SW480 (cell line): ENCODE data around the gene GMPPA.

Source experiments
- DNase-seq: peaks from one replicate; pipeline ENCODE4 v3.0.0-alpha.2; 2016; ENCODE audit warnings: low spot score

The GMPPA gene

DNA sequence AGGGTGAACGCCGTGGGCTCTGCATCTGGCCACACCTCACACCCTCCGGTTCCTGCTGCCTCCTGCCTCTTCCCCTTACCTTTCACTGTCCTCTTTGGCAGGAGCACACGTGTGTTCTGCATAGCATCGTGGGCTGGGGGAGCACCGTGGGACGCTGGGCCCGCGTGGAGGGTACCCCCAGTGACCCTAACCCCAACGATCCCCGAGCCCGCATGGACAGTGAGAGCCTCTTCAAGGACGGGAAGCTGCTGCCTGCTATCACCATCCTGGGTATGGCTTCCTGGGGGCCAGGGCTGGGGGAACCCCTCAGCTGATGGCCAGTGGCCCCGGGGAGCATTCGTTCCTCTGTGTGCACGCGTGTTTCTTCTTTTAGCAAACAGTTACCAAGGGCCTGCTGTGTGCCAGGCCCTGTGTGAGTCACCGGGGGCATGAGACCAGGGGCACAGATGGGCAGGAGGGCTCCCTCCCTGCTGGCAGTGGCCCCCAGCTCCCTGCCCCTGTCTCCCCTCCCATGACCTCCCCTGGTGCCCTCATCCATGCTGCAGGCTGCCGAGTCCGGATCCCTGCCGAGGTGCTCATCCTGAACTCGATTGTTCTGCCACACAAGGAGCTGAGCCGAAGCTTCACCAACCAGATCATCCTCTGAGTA is 7.6 kb downstream of the GMPPA start:
- DNase-seq: no peak

DNA sequence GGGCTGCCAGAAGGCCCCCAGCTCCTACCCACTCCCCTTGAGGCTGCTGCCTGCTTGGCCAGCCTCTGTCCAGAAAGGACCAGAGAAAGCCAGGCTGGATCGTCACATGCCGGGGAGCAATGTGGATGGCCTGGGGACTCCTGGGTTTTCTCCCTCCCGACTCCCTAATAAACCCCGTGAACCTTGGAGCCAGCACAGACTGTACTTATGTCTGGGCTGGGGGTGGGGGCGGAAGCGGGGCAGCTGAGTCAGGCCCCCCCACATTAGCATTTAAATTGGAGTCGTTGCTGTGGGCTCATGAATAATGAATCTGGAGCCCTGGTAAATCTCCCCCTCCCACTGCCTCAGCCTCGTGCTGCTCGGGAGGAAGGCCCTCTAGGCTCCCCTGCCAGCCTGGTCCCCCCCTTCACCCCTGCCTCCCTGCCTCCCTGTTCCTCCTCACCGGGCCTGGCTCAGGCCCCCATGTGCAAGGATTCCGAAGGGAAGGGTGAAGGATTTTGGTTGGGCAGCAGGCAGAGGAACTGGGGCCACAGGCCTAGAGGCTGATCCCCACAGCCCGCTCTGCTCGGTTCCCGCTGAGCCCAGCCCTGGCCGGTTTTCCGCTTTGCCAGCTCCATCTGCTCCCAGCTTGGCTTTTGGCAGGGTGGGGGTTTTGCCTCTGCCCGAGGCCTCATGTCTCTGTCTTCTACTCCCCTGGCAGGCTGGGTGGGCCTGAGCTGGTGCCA is 8.3 kb downstream of the GMPPA start:
- DNase-seq: no peak

DNA sequence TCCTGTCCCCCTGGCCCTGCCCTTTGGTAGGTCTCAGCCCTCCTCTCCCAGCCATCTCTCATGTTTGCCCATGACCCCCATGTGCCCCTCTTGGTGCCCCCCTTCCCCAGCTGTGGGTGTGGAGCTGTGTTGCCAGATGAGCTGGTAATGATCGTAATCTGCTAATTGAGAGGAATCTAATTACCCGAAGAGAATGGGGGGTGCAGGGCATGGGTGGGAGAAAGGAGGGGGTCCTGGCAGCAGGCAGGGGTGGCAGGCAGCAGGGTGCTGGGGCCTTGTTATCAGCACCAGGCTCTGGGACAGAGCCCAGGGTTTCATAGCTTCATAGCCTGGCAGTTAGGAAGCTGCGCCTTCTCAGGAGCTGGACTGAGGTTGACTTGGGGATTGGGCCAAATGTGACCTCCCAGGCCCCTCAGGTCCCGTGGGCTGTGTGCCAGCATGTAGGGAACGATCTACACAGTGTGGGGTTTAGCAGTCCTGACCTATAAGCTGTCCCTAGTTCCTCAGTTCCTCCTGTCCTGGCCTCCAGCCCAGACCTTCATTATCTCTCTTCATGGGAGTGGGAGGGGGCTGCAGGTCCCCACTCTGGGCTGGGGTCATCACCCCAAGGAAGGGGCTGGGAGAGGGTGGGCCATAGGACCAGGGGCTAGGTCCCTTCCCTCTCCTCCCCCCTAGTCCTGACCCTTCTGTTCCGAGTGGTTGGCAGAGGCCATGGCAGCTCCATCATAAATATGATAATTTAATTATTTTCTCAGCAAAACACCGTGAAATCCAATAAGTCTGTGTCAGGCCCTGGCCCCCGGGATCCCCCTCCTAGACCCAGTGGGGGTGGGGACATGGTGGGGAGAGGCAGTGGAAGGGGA is 9.1 kb downstream of the GMPPA start:
- DNase-seq: no peak

DNA sequence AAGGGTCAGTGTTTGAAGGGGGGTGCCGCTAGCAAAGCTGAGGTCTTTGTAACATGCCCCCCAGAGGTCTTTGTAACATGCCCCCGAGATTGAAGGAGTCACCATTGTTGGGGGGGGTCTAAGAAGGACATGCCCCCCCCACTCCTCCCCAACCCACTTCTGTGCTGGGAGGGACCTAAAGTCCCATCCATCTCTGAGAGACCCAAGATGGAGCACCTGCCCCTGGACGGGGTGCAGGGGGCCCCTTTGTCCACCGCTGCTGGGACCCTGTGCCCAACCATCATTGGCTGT is 9.7 kb downstream of the GMPPA start:
- DNase-seq: no peak

DNA sequence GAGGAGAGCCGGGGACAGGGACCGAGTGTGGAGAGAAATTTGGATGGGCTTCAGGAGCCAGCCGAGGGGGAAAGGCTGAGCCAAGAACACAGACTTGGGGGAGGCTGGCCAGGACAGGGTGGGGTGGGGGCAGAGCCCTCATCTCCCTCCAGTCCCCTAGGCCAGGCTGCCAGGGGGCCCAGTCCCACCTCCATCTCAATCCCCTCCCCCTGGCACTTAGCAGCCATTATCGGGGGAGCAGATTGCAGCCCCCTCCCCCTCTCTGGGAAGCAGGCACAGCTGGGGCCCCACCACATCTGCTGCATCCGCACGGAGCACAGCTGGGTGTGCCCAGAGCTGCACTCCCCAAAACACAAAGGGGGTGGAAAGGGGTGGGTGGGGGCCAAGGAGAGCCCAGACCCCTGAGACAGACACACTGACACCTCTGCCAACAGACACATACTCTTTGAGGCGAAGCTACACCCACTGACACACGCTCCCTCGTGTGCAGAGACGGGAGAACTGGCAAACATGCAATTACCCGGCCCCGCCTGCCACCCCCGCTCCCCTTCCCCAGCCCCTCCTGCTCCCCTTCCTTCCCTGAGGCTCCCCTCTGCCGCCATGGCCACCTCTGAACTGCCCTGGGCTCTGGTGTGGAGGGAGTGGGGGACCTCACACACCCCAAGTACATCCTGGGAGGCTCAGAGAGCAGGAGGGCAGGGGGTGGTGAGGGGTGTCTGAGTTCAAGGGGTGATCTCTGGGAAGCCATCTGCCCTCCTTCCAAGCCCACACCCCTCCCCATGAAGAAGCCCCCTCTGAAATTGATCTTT is 10.5 kb downstream of the GMPPA start:
- DNase-seq: no peak

GRCh38 chr2:219509780-219510511 is 11.3 kb downstream of the GMPPA start:
- peak; percentile 60 for DNase-seq

DNA sequence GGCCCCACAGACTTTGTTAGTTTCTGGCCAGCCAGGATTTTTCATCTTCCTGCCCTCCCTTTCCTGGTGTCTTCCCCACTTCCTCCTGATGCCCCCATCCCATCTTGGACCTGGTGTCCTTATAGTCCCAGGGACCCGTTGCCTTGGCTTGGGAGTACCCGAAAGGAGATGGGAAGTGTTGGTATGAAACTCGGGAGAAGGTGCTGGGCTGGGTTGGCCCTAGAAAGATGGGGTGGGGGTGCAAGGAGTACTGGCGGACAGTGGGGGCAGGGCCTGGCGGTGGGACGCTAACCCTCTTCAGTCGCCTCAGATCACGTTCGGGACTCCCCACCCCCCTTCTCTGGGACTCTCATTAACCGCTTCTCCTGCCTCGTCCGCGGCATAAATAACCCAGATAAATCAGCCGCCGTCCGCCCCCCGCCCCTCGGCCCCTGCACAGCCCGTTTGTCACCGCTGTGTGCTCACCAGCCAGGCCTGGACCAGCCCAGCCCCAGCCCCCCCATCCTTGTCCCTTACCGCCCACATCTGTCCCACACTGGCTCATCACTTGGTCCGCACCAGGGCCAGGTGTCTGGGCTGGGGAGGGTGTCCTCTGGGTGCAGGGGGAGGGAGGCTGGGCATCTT is 11.9 kb downstream of the GMPPA start:
- DNase-seq: no peak

- DNase-seq: no peak
Measured at GRCh38 chr2:219511547-219512325, 13.0 kb downstream of the GMPPA start.

GRCh38 chr2:219512524-219513216 is 14.0 kb downstream of the GMPPA start:
- no peak for DNase-seq

- DNase-seq: no peak
Measured at GRCh38 chr2:219513787-219514186, 15.1 kb downstream of the GMPPA start.

DNA sequence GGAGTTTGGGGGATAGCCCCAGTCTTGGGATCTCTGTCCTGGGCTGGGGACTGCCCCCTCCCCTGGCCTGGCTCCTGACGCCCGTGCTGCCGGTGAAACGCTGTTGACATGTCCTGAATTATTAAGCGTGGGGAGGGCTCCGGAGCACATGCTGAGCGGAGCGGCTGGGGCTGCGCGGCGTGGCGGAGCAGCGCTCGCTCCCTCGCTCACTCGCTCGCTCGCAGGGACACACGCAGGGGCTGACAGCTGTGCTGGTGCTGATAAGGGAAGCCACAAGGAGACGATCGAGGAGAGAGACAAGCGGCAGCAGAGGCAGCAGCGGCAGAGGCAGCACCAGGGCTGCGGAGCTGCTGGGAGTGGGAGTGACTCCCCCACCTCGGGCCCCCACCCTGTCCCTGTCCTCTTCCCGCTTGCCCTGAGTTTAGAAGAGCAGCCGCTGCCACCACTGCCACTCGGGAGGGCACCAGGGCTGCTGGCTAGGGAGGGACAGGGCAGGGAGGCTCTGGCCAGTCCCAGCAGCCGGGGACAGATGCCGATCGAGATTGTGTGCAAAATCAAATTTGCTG is 15.6 kb downstream of the GMPPA start, which contains the start of gene ASIC4:
Gene ASIC4, plus strand, starts transcription at position 287 of the 566 bp plus-strand sequence. Its CDS starts 243 bp downstream, at position 530.
- DNase-seq: no peak

- no peak for DNase-seq
Measured at GRCh38 chr2:219514836-219515235, 16.1 kb downstream of the GMPPA start.

GRCh38 chr2:219515874-219516629 is 17.4 kb downstream of the GMPPA start:
- no peak for DNase-seq

- DNase-seq: no peak
Measured at GRCh38 chr2:219516888-219517287, 18.2 kb downstream of the GMPPA start.

GRCh38 chr2:219517954-219518778 is 19.5 kb downstream of the GMPPA start:
- no peak for DNase-seq

- no peak for DNase-seq
Measured at GRCh38 chr2:219519526-219519916, 20.8 kb downstream of the GMPPA start.

DNA sequence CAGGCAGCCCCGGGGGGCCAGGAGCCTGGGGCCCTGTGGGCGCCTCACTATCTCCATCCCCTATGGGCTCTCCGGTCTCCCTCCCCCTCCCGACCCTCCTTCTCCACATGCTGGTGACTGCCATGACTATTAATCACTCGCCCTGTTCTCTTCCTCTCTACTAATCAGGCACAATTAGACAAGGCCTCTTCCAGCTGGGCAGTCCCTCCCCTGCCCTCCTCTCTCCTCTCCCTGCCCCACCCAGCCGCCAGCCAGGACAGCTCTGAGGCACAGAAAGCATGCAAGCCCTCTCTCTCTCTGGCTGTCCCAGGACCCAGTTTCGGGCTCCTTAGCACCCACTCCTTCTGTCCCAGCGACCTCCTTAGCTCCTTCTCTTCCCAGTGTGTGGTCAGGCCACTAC is 21.4 kb downstream of the GMPPA start:
- DNase-seq: no peak
